MV-4-11 (cell line): ENCODE results near the gene SLC1A2.

Source experiments
- DNase-seq: peaks from one replicate; lab custom pipeline; 2025; lab: John Stamatoyannopoulos, UW

SLC1A2 gene

GRCh38 chr11:35376118-35376510 lies 43.2 kb downstream of the SLC1A2 start:
- no peak for DNase-seq

GRCh38 chr11:35375332-35376117 lies 43.8 kb downstream of the SLC1A2 start:
- DNase-seq: no peak

- no peak for DNase-seq
Observed at GRCh38 chr11:35373284-35373933, 45.9 kb downstream of the SLC1A2 start.

- no peak for DNase-seq
Observed at GRCh38 chr11:35372565-35373283, 46.6 kb downstream of the SLC1A2 start.

- DNase-seq: no peak
Observed at GRCh38 chr11:35367491-35367890, 51.9 kb downstream of the SLC1A2 start.

- DNase-seq: no peak
Observed at GRCh38 chr11:35366798-35367197, 52.6 kb downstream of the SLC1A2 start.

- DNase-seq: no peak
Observed at GRCh38 chr11:35365961-35366360, 53.4 kb downstream of the SLC1A2 start.

GRCh38 chr11:35365395-35365794 lies 54.0 kb downstream of the SLC1A2 start:
- DNase-seq: no peak

GRCh38 chr11:35363854-35364780 lies 55.2 kb downstream of the SLC1A2 start:
- no peak for DNase-seq

- no peak for DNase-seq
Observed at GRCh38 chr11:35363246-35363801, 56.0 kb downstream of the SLC1A2 start.

GRCh38 chr11:35362521-35362980 lies 56.8 kb downstream of the SLC1A2 start:
- DNase-seq: no peak

GRCh38 chr11:35360055-35360530 lies 59.3 kb downstream of the SLC1A2 start:
- DNase-seq: no peak

- DNase-seq: no peak
Observed at GRCh38 chr11:35359321-35360054, 59.9 kb downstream of the SLC1A2 start.

- no peak for DNase-seq
Observed at GRCh38 chr11:35358391-35358790, 61.0 kb downstream of the SLC1A2 start.

GRCh38 chr11:35357923-35358322 lies 61.4 kb downstream of the SLC1A2 start:
- no peak for DNase-seq

GRCh38 chr11:35355102-35355749 lies 64.1 kb downstream of the SLC1A2 start:
- no peak for DNase-seq

GRCh38 chr11:35354644-35355043 lies 64.7 kb downstream of the SLC1A2 start:
- no peak for DNase-seq

GRCh38 chr11:35352077-35352888 lies 67.1 kb downstream of the SLC1A2 start:
- peak; percentile 51 for DNase-seq

GRCh38 chr11:35349897-35350296 lies 69.5 kb downstream of the SLC1A2 start:
- no peak for DNase-seq
